ENCODE data around the gene CCR6.
A peak's percentile ranks its signal among the peaks of the same experiment; 100 is the strongest.

CCR6 gene

GRCh38 chr6:167146977-167147376 lies 24.1 kb downstream of the CCR6 start:
- no peak for DNase-seq (ENCODE audit: low read depth)
- H3K4me3 ChIP-seq (ENCODE audit: low read depth, low read length), result no peak overlapping the region
- no peak for TF ChIP-seq CTCF (IDR thresholded peaks at IDR 0.05; ENCODE audit: low read depth, low read length, missing control alignments)

GRCh38 chr6:167148021-167148420 lies 25.1 kb downstream of the CCR6 start:
- TF ChIP-seq CTCF (IDR thresholded peaks at IDR 0.05; ENCODE audit: low read depth, low read length, missing control alignments), result no peak
- no peak overlapping the region for H3K4me3 ChIP-seq (ENCODE audit: low read depth, low read length)
- no peak for DNase-seq (ENCODE audit: low read depth)

- no peak for TF ChIP-seq CTCF (IDR thresholded peaks at IDR 0.05; ENCODE audit: low read depth, low read length, missing control alignments)
- no peak for DNase-seq (ENCODE audit: low read depth)
- H3K4me3 ChIP-seq (ENCODE audit: low read depth, low read length), result no peak overlapping the region
Observed at GRCh38 chr6:167148997-167149396, 26.1 kb downstream of the CCR6 start.

- peak overlapping the region; percentile 13; the same call in 1 of the 2 replicates for H3K4me3 ChIP-seq (ENCODE audit: low read depth, low read length)
- no peak for TF ChIP-seq CTCF (IDR thresholded peaks at IDR 0.05; ENCODE audit: low read depth, low read length, missing control alignments)
Observed at GRCh38 chr6:167150941-167151549, 28.1 kb downstream of the CCR6 start.

DNA sequence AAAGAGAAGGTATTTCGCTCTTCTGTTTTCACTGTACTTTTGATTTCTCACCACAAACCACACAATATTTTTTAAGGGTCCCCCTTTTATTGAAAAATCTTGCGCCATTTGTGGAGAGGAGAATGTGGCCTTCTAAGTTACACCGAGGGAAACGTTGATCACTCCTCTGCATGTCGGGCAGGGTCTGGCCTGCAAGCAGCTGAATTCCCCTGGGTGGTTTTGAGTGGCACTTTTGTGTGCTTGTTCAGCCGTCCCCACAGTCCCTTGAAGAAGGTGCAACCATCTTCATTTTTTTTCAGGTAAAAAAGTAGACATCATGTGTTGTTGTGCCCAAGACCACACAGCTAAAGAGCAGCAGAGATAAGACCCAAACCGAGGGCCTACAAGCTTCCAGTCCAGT lies 28.8 kb downstream of the CCR6 start:
- no peak for TF ChIP-seq CTCF (IDR thresholded peaks at IDR 0.05; ENCODE audit: low read depth, low read length, missing control alignments)
- H3K4me3 ChIP-seq (ENCODE audit: low read depth, low read length), result peak overlapping the region; percentile 13; the same call in 1 of the 2 replicates
- DNase-seq (ENCODE audit: low read depth), result no peak

More at GRCh38 chr6:167150941-167151549, 28.1 kb downstream of the CCR6 start:
- peak; percentile 84 for DNase-seq (ENCODE audit: low read depth)

GRCh38 chr6:167152862-167153261 lies 30.0 kb downstream of the CCR6 start:
- peak; percentile 53 for DNase-seq (ENCODE audit: low read depth)
- H3K4me3 ChIP-seq (ENCODE audit: low read depth, low read length), result peak overlapping the region; percentile 42
- TF ChIP-seq CTCF (IDR thresholded peaks at IDR 0.05; ENCODE audit: low read depth, low read length, missing control alignments), result no peak

- peak overlapping the region; percentile 42 for H3K4me3 ChIP-seq (ENCODE audit: low read depth, low read length)
- TF ChIP-seq CTCF (IDR thresholded peaks at IDR 0.05; ENCODE audit: low read depth, low read length, missing control alignments), result no peak
- peak; percentile 60 for DNase-seq (ENCODE audit: low read depth)
Observed at GRCh38 chr6:167153521-167153959, 30.6 kb downstream of the CCR6 start.

All from GM12864 (cell line).